ENCODE data around the gene PPP3R2. TPM values are rescaled to one million over a fixed set of nuclear protein-coding genes. Genes with fewer than 3 reads are reported as not detected.

Gene PPP3R2
- total RNA-seq = not detected in 3 replicates
- long read RNA-seq = 0 reads

- Mint-ChIP-seq H3K36me3 (ENCODE audit: low read depth) (no peaks in the 10 kb centered on the region), H3K9me3 (ENCODE audit: low read depth) (no peaks in the 10 kb centered on the region), H3K27me3 (ENCODE audit: low read depth) (peaks cover 38% of the 10 kb centered on the region), H3K4me1 (ENCODE audit: low read depth) (no peaks in the 10 kb centered on the region), H3K4me3 (ENCODE audit: unreplicated experiment) (no peak within 1 kb of the TSS), H3K27ac (ENCODE audit: unreplicated experiment) (no peak within 1 kb of the TSS)
- no peak for DNase-seq (ENCODE audit: low spot score)
- TF ChIP-seq, protein P1, sequence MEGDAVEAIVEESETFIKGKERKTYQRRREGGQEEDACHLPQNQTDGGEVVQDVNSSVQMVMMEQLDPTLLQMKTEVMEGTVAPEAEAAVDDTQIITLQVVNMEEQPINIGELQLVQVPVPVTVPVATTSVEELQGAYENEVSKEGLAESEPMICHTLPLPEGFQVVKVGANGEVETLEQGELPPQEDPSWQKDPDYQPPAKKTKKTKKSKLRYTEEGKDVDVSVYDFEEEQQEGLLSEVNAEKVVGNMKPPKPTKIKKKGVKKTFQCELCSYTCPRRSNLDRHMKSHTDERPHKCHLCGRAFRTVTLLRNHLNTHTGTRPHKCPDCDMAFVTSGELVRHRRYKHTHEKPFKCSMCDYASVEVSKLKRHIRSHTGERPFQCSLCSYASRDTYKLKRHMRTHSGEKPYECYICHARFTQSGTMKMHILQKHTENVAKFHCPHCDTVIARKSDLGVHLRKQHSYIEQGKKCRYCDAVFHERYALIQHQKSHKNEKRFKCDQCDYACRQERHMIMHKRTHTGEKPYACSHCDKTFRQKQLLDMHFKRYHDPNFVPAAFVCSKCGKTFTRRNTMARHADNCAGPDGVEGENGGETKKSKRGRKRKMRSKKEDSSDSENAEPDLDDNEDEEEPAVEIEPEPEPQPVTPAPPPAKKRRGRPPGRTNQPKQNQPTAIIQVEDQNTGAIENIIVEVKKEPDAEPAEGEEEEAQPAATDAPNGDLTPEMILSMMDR (IDR thresholded peaks at IDR 0.05) = no peak
Measured at GRCh38 chr9:101594796-101595195, at the start of gene PPP3R2. Gene PPP3R2 (minus strand): TSS chr9:101594969. CDS start chr9:101594921, 48 bp downstream.

- Mint-ChIP-seq H3K27ac (ENCODE audit: unreplicated experiment) (no peak overlapping the region), H3K27me3 (ENCODE audit: low read depth) (peaks cover 2% of the 10 kb centered on the region), H3K4me3 (ENCODE audit: unreplicated experiment) (no peak overlapping the region), H3K36me3 (ENCODE audit: low read depth) (no peaks in the 10 kb centered on the region), H3K4me1 (ENCODE audit: low read depth) (no peaks in the 10 kb centered on the region), H3K9me3 (ENCODE audit: low read depth) (peaks cover 14% of the 10 kb centered on the region)
- no peak for DNase-seq (ENCODE audit: low spot score)
- TF ChIP-seq, protein P1 (IDR thresholded peaks at IDR 0.05) = no peak
Measured at GRCh38 chr9:101639785-101640665, 45.3 kb upstream of the PPP3R2 start.

GRCh38 chr9:101639311-101639710, 44.5 kb upstream of the PPP3R2 start:
- Mint-ChIP-seq H3K4me1 (ENCODE audit: low read depth) (no peaks in the 10 kb centered on the region), H3K9me3 (ENCODE audit: low read depth) (peaks cover 14% of the 10 kb centered on the region), H3K27me3 (ENCODE audit: low read depth) (peaks cover 3% of the 10 kb centered on the region), H3K4me3 (ENCODE audit: unreplicated experiment) (no peak overlapping the region), H3K27ac (ENCODE audit: unreplicated experiment) (no peak overlapping the region), H3K36me3 (ENCODE audit: low read depth) (no peaks in the 10 kb centered on the region)
- DNase-seq (ENCODE audit: low spot score) = no peak
- TF ChIP-seq, protein P1 (IDR thresholded peaks at IDR 0.05) = no peak

GRCh38 chr9:101636247-101636646, 41.5 kb upstream of the PPP3R2 start:
- TF ChIP-seq, protein P1 (IDR thresholded peaks at IDR 0.05) = no peak
- Mint-ChIP-seq H3K4me3 (ENCODE audit: unreplicated experiment) (no peak overlapping the region), H3K4me1 (ENCODE audit: low read depth) (no peaks in the 10 kb centered on the region), H3K27ac (ENCODE audit: unreplicated experiment) (no peak overlapping the region), H3K27me3 (ENCODE audit: low read depth) (peaks cover 8% of the 10 kb centered on the region), H3K36me3 (ENCODE audit: low read depth) (no peaks in the 10 kb centered on the region), H3K9me3 (ENCODE audit: low read depth) (peaks cover 3% of the 10 kb centered on the region)
- no peak for DNase-seq (ENCODE audit: low spot score)

DNA sequence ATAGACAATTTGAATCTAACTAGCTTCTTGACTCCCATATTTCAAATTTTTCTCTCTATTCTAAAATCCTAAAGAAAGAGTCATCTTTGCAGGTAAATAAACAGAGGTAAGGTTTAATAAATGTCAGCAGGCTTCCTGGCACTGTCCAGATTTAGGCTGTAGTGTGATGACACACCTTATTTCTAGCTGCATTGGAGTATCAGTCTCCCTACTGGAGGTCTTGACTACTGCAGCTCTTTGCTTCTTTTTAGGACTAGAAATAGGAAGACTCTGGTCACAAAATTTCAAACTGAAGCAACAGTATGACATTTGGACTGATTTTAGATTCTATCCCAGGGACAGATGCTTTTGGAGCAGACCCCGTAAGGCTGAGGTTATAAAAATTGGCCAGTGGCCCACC, 40.7 kb upstream of the PPP3R2 start:
- no peak for DNase-seq (ENCODE audit: low spot score)
- Mint-ChIP-seq H3K36me3 (ENCODE audit: low read depth) (no peaks in the 10 kb centered on the region), H3K27me3 (ENCODE audit: low read depth) (peaks cover 11% of the 10 kb centered on the region), H3K4me3 (ENCODE audit: unreplicated experiment) (no peak overlapping the region), H3K27ac (ENCODE audit: unreplicated experiment) (no peak overlapping the region), H3K9me3 (ENCODE audit: low read depth) (no peaks in the 10 kb centered on the region), H3K4me1 (ENCODE audit: low read depth) (no peaks in the 10 kb centered on the region)
- TF ChIP-seq, protein P1 (IDR thresholded peaks at IDR 0.05) = no peak
